Activated T-helper 17 cell treated with anti-CD3 and anti-CD28 coated beads, Interleukin-2, amount 50 U/mL, for 72 hours (primary cell): ENCODE results near the gene MPZL1. TPM values are rescaled to one million over a fixed set of nuclear protein-coding genes. Genes with fewer than 3 reads are reported as not detected.

Source experiments
- ATAC-seq: fragments of 150-1000 bp; cut with Tn5 transposase; replicated peaks from 2 replicates; pipeline ENCODE4 v1.10.0; 2021; ENCODE audit warnings: mild to moderate bottlenecking, moderate library complexity
- H3K27ac Mint-ChIP-seq: one replicate; pipeline ENCODE4 v1.8.0; 2022; ENCODE audit warnings: mixed read lengths
- H3K27me3 Mint-ChIP-seq: one replicate; pipeline ENCODE4 v1.8.0; 2022; ENCODE audit warnings: mixed read lengths
- H3K36me3 Mint-ChIP-seq: one replicate; pipeline ENCODE4 v1.8.0; 2022; ENCODE audit warnings: low read depth, mild to moderate bottlenecking, mixed read lengths
- H3K4me1 Mint-ChIP-seq: one replicate; pipeline ENCODE4 v1.8.0; 2022; ENCODE audit warnings: mixed read lengths
- H3K4me3 Mint-ChIP-seq: one replicate; pipeline ENCODE4 v1.8.0; 2022; ENCODE audit warnings: mild to moderate bottlenecking, mixed read lengths
- H3K9me3 Mint-ChIP-seq: one replicate; pipeline ENCODE4 v1.8.0; 2022; ENCODE audit warnings: mixed read lengths
- total RNA-seq, 2 donors: library from RNA; stranded (reverse); gene quantifications; one replicate each; pipeline ENCODE4 v1.2.3, GENCODE V29; 2022

The MPZL1 gene
- total RNA-seq, 2 donors from 2014 or later: 24.4 to 27.0 TPM

DNA sequence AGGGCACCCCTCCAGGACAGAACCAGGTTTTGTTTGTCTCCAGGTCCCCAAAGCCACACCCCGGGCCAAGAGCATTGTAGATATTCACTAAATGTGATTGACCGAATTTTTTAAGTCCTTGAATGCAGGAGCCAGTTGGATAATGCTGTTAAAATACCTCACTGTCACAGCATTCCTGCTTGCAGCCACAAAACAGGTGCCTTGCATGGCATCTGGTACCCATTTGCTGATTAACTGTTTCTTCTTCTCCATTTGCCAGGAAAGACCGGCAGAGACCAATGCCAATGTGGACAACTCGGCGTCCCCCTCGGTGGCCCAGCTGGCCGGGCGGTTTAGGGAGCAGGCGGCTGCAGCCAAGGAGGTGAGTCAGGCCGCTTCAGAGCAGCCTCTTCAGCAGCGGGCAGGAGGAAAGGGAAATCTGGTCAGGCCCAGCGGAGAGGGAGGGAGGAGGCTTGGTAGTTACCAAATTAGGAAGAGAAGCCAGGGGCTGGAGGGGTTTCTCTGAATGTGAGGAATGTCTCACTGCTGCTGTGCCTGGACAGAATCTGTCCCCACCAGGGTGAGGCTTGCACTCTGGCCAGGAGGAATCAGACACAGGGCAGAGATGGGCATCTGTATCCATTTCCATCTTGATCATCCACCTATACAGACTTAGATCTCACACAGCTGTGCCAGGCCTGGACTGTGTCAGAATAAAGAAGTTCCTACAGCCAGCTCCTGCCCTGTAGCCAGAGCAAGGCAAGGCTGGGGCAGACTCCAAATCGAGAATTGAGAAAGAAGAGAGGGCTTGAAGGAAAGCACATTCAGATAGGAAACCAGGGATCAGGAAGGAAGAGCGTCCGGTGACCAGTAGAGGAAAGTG, 37.9 kb upstream of the MPZL1 start:
- H3K4me1 Mint-ChIP-seq: peaks cover 12% of the 10 kb centered on the region
- no peak overlapping the region for H3K4me3 Mint-ChIP-seq
- H3K9me3 Mint-ChIP-seq: no peaks in the 10 kb centered on the region
- no peaks in the 10 kb centered on the region for H3K27me3 Mint-ChIP-seq
- H3K36me3 Mint-ChIP-seq: peaks cover 73% of the 10 kb centered on the region
- peak overlapping the region; percentile 86 for H3K27ac Mint-ChIP-seq
- no peak for ATAC-seq

- ATAC-seq: no peak
- Mint-ChIP-seq H3K27ac (peak overlapping the region; percentile 84), H3K9me3 (no peaks in the 10 kb centered on the region), H3K4me1 (peaks cover 23% of the 10 kb centered on the region), H3K27me3 (no peaks in the 10 kb centered on the region), H3K4me3 (no peak overlapping the region), H3K36me3 (peaks cover 93% of the 10 kb centered on the region)
Measured at GRCh38 chr1:167685844-167686243, 35.9 kb upstream of the MPZL1 start.

DNA sequence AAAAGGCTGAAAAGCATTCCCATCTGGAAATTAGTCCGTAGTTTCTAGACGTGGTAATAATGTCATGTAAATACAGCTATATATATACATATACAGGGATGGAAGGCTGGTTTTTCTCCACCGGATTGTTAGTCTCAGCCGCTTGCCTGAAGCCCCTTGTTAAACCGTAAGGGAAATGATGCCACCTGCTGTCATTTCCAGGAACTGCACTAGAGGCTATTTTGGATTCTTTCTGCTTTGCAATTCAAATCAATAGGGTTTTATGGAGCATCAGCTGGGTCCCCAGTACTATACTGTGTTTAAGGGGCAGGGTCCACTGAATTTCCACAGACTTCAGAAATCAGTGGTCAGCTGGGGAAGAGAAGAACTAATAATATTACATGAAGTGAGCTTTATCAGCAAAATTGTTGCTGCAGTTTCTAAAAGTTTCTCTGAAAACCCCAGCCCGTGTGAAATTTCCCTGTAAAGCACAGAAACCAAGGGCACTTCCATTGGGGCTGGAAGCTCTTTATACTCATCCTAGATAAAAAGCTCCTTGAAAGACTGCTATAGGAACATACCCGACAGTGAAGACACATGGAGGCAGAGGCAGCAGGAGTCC, 33.8 kb upstream of the MPZL1 start:
- H3K27me3 Mint-ChIP-seq: no peaks in the 10 kb centered on the region
- ATAC-seq: peak; percentile 42
- peaks cover 95% of the 10 kb centered on the region for H3K36me3 Mint-ChIP-seq
- H3K27ac Mint-ChIP-seq: peak overlapping the region; percentile 96
- H3K4me3 Mint-ChIP-seq: peak overlapping the region; percentile 60
- H3K9me3 Mint-ChIP-seq: no peaks in the 10 kb centered on the region
- peaks cover 23% of the 10 kb centered on the region for H3K4me1 Mint-ChIP-seq

GRCh38 chr1:167689567-167689920, 32.2 kb upstream of the MPZL1 start:
- Mint-ChIP-seq H3K36me3 (peaks cover 95% of the 10 kb centered on the region), H3K27ac (peak overlapping the region; percentile 96), H3K9me3 (no peaks in the 10 kb centered on the region), H3K27me3 (no peaks in the 10 kb centered on the region), H3K4me1 (peaks cover 23% of the 10 kb centered on the region), H3K4me3 (peak overlapping the region; percentile 60)
- peak; percentile 76 for ATAC-seq

DNA sequence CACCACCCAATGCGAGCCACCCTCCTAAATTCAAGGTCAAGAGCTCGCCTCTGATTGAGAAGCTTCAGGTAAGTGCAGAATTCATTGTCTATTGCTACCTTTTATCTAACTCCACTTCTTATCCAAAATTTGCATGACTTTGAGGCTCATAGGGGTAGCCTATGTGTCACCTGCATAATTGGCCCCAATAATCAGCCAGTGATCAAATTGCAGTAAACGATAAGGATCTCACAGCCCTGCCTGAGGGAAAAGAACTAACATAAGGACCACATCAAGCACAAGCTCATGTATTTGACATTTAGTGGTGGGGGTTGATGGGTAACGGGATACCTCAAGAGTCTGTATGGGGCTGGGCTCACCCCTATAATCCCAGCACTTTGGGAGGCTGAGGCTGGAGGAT, 31.7 kb upstream of the MPZL1 start:
- Mint-ChIP-seq H3K36me3 (peaks cover 95% of the 10 kb centered on the region), H3K4me1 (peaks cover 23% of the 10 kb centered on the region), H3K9me3 (no peaks in the 10 kb centered on the region), H3K4me3 (peak overlapping the region; percentile 60), H3K27me3 (no peaks in the 10 kb centered on the region), H3K27ac (peak overlapping the region; percentile 96)
- ATAC-seq: no peak

- H3K36me3 Mint-ChIP-seq: peaks cover 100% of the 10 kb centered on the region
- peaks cover 15% of the 10 kb centered on the region for H3K4me1 Mint-ChIP-seq
- ATAC-seq: no peak
- H3K9me3 Mint-ChIP-seq: no peaks in the 10 kb centered on the region
- peak overlapping the region; percentile 86 for H3K27ac Mint-ChIP-seq
- H3K4me3 Mint-ChIP-seq: no peak overlapping the region
- H3K27me3 Mint-ChIP-seq: no peaks in the 10 kb centered on the region
Measured at GRCh38 chr1:167693425-167694045, 28.2 kb upstream of the MPZL1 start.

GRCh38 chr1:167694691-167695090, 27.1 kb upstream of the MPZL1 start:
- Mint-ChIP-seq H3K9me3 (no peaks in the 10 kb centered on the region), H3K36me3 (peaks cover 100% of the 10 kb centered on the region), H3K4me1 (peaks cover 11% of the 10 kb centered on the region), H3K27ac (peak overlapping the region; percentile 86), H3K27me3 (no peaks in the 10 kb centered on the region), H3K4me3 (no peak overlapping the region)
- ATAC-seq: no peak

DNA sequence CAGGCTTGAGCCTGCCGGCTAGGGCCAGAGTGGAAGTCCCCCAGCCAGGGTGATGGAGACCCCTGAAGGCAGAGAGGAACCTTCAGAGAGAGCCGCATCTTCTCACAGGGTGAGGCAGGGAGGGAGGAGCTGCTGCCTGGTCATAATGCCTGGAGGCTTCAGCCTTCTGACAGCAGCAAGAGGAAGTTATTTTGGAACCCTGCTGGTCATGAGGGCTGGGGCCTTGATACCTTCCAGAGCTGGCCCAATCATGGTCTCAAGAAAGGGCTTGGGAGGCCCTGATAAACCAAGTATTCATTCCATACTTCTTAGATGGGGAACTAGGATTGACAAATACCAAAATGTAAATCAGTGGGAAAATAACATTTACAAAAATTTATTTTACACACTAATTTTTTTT, 26.6 kb upstream of the MPZL1 start:
- H3K27ac Mint-ChIP-seq: peak overlapping the region; percentile 86
- peaks cover 100% of the 10 kb centered on the region for H3K36me3 Mint-ChIP-seq
- peaks cover 10% of the 10 kb centered on the region for H3K4me1 Mint-ChIP-seq
- no peaks in the 10 kb centered on the region for H3K27me3 Mint-ChIP-seq
- ATAC-seq: no peak
- H3K4me3 Mint-ChIP-seq: no peak overlapping the region
- H3K9me3 Mint-ChIP-seq: no peaks in the 10 kb centered on the region

GRCh38 chr1:167695756-167696561, 25.8 kb upstream of the MPZL1 start:
- H3K4me3 Mint-ChIP-seq: no peak overlapping the region
- H3K9me3 Mint-ChIP-seq: no peaks in the 10 kb centered on the region
- H3K4me1 Mint-ChIP-seq: peaks cover 8% of the 10 kb centered on the region
- H3K36me3 Mint-ChIP-seq: peaks cover 97% of the 10 kb centered on the region
- H3K27ac Mint-ChIP-seq: no peak overlapping the region
- H3K27me3 Mint-ChIP-seq: no peaks in the 10 kb centered on the region
- ATAC-seq: no peak

DNA sequence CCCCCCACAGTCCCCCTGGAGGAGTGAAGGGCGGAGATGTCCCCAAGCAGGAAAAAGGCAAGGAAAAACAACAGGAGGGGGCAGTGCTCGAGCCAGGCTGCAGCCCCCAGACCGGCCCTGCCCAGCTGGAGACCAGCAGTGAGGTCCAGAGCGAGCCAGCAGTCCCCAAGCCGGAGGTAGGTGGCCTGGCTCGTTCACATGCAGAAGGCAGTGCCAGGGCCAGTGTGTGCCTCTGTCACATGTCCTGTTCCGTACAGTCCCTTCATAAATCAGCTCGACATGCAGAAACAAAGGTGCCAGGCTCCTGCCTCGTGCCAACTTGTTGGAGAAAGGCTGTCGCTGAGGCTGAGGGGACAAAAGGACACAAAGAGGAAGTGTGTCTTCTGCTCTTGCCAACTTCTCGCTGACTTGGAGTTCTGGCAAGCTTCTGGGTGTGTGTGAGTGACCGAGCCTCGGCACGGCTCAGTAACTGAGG, 24.1 kb upstream of the MPZL1 start:
- no peak for ATAC-seq
- no peaks in the 10 kb centered on the region for H3K27me3 Mint-ChIP-seq
- H3K36me3 Mint-ChIP-seq: peaks cover 97% of the 10 kb centered on the region
- H3K27ac Mint-ChIP-seq: peak overlapping the region; percentile 59
- H3K4me1 Mint-ChIP-seq: peaks cover 8% of the 10 kb centered on the region
- H3K4me3 Mint-ChIP-seq: no peak overlapping the region
- no peaks in the 10 kb centered on the region for H3K9me3 Mint-ChIP-seq

- peak overlapping the region; percentile 28 for H3K27ac Mint-ChIP-seq
- H3K4me3 Mint-ChIP-seq: no peak overlapping the region
- H3K9me3 Mint-ChIP-seq: no peaks in the 10 kb centered on the region
- no peak for ATAC-seq
- peaks cover 10% of the 10 kb centered on the region for H3K4me1 Mint-ChIP-seq
- peaks cover 97% of the 10 kb centered on the region for H3K36me3 Mint-ChIP-seq
- H3K27me3 Mint-ChIP-seq: no peaks in the 10 kb centered on the region
Measured at GRCh38 chr1:167698313-167698712, 23.5 kb upstream of the MPZL1 start.

- Mint-ChIP-seq H3K36me3 (peaks cover 97% of the 10 kb centered on the region), H3K27me3 (no peaks in the 10 kb centered on the region), H3K4me3 (no peak overlapping the region), H3K9me3 (no peaks in the 10 kb centered on the region), H3K27ac (peak overlapping the region; percentile 77), H3K4me1 (peaks cover 17% of the 10 kb centered on the region)
- ATAC-seq: no peak
Measured at GRCh38 chr1:167701510-167701909, 20.3 kb upstream of the MPZL1 start.

- H3K9me3 Mint-ChIP-seq: no peaks in the 10 kb centered on the region
- peak overlapping the region; percentile 71 for H3K27ac Mint-ChIP-seq
- H3K4me1 Mint-ChIP-seq: peaks cover 31% of the 10 kb centered on the region
- ATAC-seq: no peak
- H3K27me3 Mint-ChIP-seq: no peaks in the 10 kb centered on the region
- no peak overlapping the region for H3K4me3 Mint-ChIP-seq
- H3K36me3 Mint-ChIP-seq: peaks cover 81% of the 10 kb centered on the region
Measured at GRCh38 chr1:167703557-167703956, 18.2 kb upstream of the MPZL1 start.

- Mint-ChIP-seq H3K27me3 (no peaks in the 10 kb centered on the region), H3K36me3 (peaks cover 70% of the 10 kb centered on the region), H3K4me3 (no peak overlapping the region), H3K9me3 (no peaks in the 10 kb centered on the region), H3K4me1 (peaks cover 34% of the 10 kb centered on the region), H3K27ac (peak overlapping the region; percentile 71)
- no peak for ATAC-seq
Measured at GRCh38 chr1:167704715-167705114, 17.1 kb upstream of the MPZL1 start.
